HepG2 (cell line): ENCODE data around the gene MYH9. TPM values are rescaled to one million over a fixed set of nuclear protein-coding genes. Genes with fewer than 3 reads are reported as not detected.
A peak's percentile ranks its signal among the peaks of the same experiment; 100 is the strongest.

ENCODE experiments used
- ATAC-seq: fragments of 200-7000 bp; cut with Tn5 transposase; 3 replicates; pipeline ENCODE4 v1.9.1; 2020; ENCODE audit warnings: mild to moderate bottlenecking, moderate library complexity
- BruUV-seq: library from RNA; stranded (reverse); fragments of 400-500 nt; replicated peaks from 2 replicates; lab custom pipeline; 2021; lab: Mats Ljungman, UMichigan
- CTCF ChIA-PET: fragments of 300-600 bp; formaldehyde crosslinking; extraction: SDS; loops from one replicate; lab custom pipeline; 2021; ENCODE audit warnings: low total read pairs, inconsistent platforms, low intra/inter-chr PET ratio; lab: Yijun Ruan, JAX
- POLR2A ChIA-PET: fragments of 350-600 bp; sonication (Branson Sonifier 250); formaldehyde crosslinking; loops from one replicate; lab custom pipeline; 2020; ENCODE audit warnings: antibody characterized with exemption, inconsistent platforms; lab: Yijun Ruan, JAX
- DNase-seq: peaks from one replicate; pipeline ENCODE4 v3.0.0-alpha.2; 2015; ENCODE audit warnings: low spot score
- FAIRE-seq: peaks from 3 replicates; lab custom pipeline; 2011; peaks lifted over from hg19 to GRCh38; lab: Jason Lieb, UNC
- H2AFZ ChIP-seq: one replicate; pipeline ENCODE4 v1.6.1; 2011; ENCODE audit warnings: low read length, inconsistent platforms
- H3K27ac ChIP-seq: fragments of 300-600 bp; 3 replicates; pipeline ENCODE4 v1.8.0; 2011; ENCODE audit warnings: mixed run types, mild to moderate bottlenecking, mixed read lengths, low read length, inconsistent platforms; ENCODE audit not compliant: insufficient read depth; ENCODE audit errors: extremely low read length
- H3K27me3 ChIP-seq, 2 experiments: fragments of 200-600 bp in 1 of 2; 2 replicates in 1 of 2; 3 replicates in 1 of 2; pipeline versions ENCODE4 v1.6.0 to v1.8.0; 2011; ENCODE audit warnings: low read length in 2 of 2, mild to moderate bottlenecking in 2 of 2, moderate library complexity in 2 of 2, inconsistent platforms in 1 of 2; ENCODE audit not compliant: insufficient read depth in 2 of 2, control insufficient read depth in 1 of 2
- H3K36me3 ChIP-seq, 2 experiments: fragments of 200-600 bp in 1 of 2; replicated peaks in 1 of 2; 2 replicates in 1 of 2; 3 replicates in 1 of 2; pipeline versions ENCODE4 v1.5.1 to v1.8.0; 2011; ENCODE audit warnings: low read length in 2 of 2, inconsistent platforms in 1 of 2; ENCODE audit not compliant: insufficient read depth in 2 of 2, control insufficient read depth in 1 of 2
- H3K4me1 ChIP-seq: 2 replicates; pipeline ENCODE4 v1.5.1; 2012; ENCODE audit warnings: low read length, inconsistent platforms; ENCODE audit not compliant: insufficient read depth
- H3K4me2 ChIP-seq: 2 replicates; pipeline ENCODE4 v1.6.0; 2011; ENCODE audit warnings: low read depth, low read length, inconsistent platforms
- H3K4me3 ChIP-seq, 3 experiments: fragments of 200-600 bp in 1 of 3; sonication (generic), shearing (Covaris generic) in 1 of 3; replicated peaks in 1 of 3; 2 replicates each; pipeline ENCODE4 v1.5.1; 2011 to 2016; ENCODE audit warnings: low read length in 3 of 3, inconsistent platforms in 2 of 3, low read depth in 2 of 3, mild to moderate bottlenecking in 2 of 3, control low read depth in 1 of 3, mixed read lengths in 1 of 3; ENCODE audit not compliant: insufficient read depth in 1 of 3
- H3K79me2 ChIP-seq: one replicate; pipeline ENCODE4 v1.6.1; 2011; ENCODE audit warnings: low read length, inconsistent platforms; ENCODE audit not compliant: insufficient read depth
- H3K9ac ChIP-seq: 2 replicates; pipeline ENCODE4 v1.6.0; 2011; ENCODE audit warnings: mild to moderate bottlenecking, low read depth, low read length, inconsistent platforms; ENCODE audit not compliant: insufficient read depth
- H3K9me3 ChIP-seq: 2 replicates; pipeline ENCODE4 v1.5.1; 2012; ENCODE audit warnings: mild to moderate bottlenecking, low read length
- H4K20me1 ChIP-seq: 2 replicates; pipeline ENCODE4 v1.6.0; 2011; ENCODE audit warnings: inconsistent platforms, mild to moderate bottlenecking, low read length, moderate library complexity; ENCODE audit not compliant: insufficient read depth
- DNMT3B ChIP-seq: conservative IDR thresholded peaks from 2 replicates; pipeline ENCODE4 v1.6.1; 2016; ENCODE audit warnings: missing biosample characterization, control low read depth
- ETV5 ChIP-seq: IDR thresholded peaks from 2 replicates; pipeline ENCODE4 v1.6.1; 2018; ENCODE audit warnings: missing biosample characterization, missing genetic modification reagents, inconsistent platforms, borderline replicate concordance
- KAT2B ChIP-seq: fragments of 150-350 bp; IDR thresholded peaks from 2 replicates; pipeline ENCODE4 v1.6.1; 2014; ENCODE audit warnings: low read depth, low read length, borderline replicate concordance
- NR2F6 ChIP-seq, 2 experiments: IDR thresholded peaks; 2 replicates each; pipeline ENCODE4 v1.6.1; 2016; ENCODE audit warnings: antibody characterized with exemption in 1 of 2, mild to moderate bottlenecking in 1 of 2
- PHF20 ChIP-seq: sonication (generic); formaldehyde crosslinking; IDR thresholded peaks from 2 replicates; pipeline ENCODE4 v1.5.0; 2020; ENCODE audit warnings: mild to moderate bottlenecking, missing genetic modification reagents
- RARA ChIP-seq: IDR thresholded peaks from 2 replicates; pipeline ENCODE4 v1.6.1; 2016; ENCODE audit warnings: missing genetic modification reagents, missing compliant biosample characterization
- RBFOX2 ChIP-seq: fragments of 200-400 bp; formaldehyde crosslinking; IDR thresholded peaks from 2 replicates; pipeline ENCODE4 v1.6.1; 2017; ENCODE audit warnings: low read depth, mild to moderate bottlenecking, low read length
- RXRA ChIP-seq: sonication (generic); formaldehyde crosslinking; IDR thresholded peaks from 2 replicates; pipeline ENCODE4 v1.5.1; 2020; ENCODE audit warnings: missing genetic modification reagents
- SAP130 ChIP-seq: IDR thresholded peaks from 2 replicates; pipeline ENCODE4 v1.6.1; 2016; ENCODE audit warnings: low read depth
- TARDBP ChIP-seq: sonication (generic); formaldehyde crosslinking; IDR thresholded peaks from 2 replicates; pipeline ENCODE4 v1.8.0; 2022; ENCODE audit warnings: mild to moderate bottlenecking, missing genetic modification reagents
- ZBTB7B ChIP-seq: sonication (generic); formaldehyde crosslinking; IDR thresholded peaks from 2 replicates; pipeline ENCODE4 v1.4.0; 2020; ENCODE audit warnings: missing genetic modification reagents
- ZKSCAN1 ChIP-seq: fragments of 150-350 bp; IDR thresholded peaks from 2 replicates; pipeline ENCODE4 v1.6.1; 2014; ENCODE audit warnings: low read length
- ZNF121 ChIP-seq: sonication (generic); formaldehyde crosslinking; IDR thresholded peaks from 2 replicates; pipeline ENCODE4 v1.5.0; 2020; ENCODE audit warnings: mild to moderate bottlenecking, missing genetic modification reagents
- ZNF569 ChIP-seq: sonication (generic); formaldehyde crosslinking; IDR thresholded peaks from 2 replicates; pipeline ENCODE4 v1.5.0; 2020; ENCODE audit warnings: mild to moderate bottlenecking, missing genetic modification reagents, moderate library complexity, borderline replicate concordance
- WGBS: methylation state at CpG from one replicate; pipeline ENCODE4 v1.1.6; 2017; ENCODE audit warnings: low lambda C conversion rate; 5-methylcytosine and 5-hydroxymethylcytosine counted together
- in situ Hi-C: cut with HindIII; loops from 2 replicates; pipeline ENCODE4 v1.10.0; 2017; ENCODE audit warnings: low pct_unique_long_range_greater_than_20kb; ENCODE audit not compliant: extremely low pct_ligation_motif_present
- intact Hi-C: fragments of 100-400 bp; cut with micrococcal nuclease; formaldehyde crosslinking; loops from one replicate; pipeline ENCODE4 v1.10.0; 2022; ENCODE audit not compliant: unreplicated experiment
- polyA plus RNA-seq, 8 experiments: library from polyadenylated mRNA; depleted of rRNA in 3 of 8; stranded (reverse) in 7 of 8; unstranded in 1 of 8; fragments of >200 nt; fragmentation: Illumina TruSeq in 4 of 8; extraction: Trizol in 4 of 8; gene quantifications; 2 replicates each; pipeline versions ENCODE4 v1.2.1 to v1.2.3, GENCODE V29; 2011 to 2016; ENCODE audit warnings: low read depth in 4 of 8, missing spikeins in 1 of 8, mixed read lengths in 1 of 8; ENCODE audit not compliant: insufficient read depth in 1 of 8
- total RNA-seq, 5 experiments: library from RNA; depleted of rRNA; stranded (reverse); fragments of >200 nt; fragmentation: Illumina TruSeq; extraction: Trizol; gene quantifications; 2 replicates each; pipeline ENCODE4 v1.2.3, GENCODE V29; 2016; ENCODE audit warnings: low read depth in 1 of 5

MYH9 gene
- total and polyA plus RNA-seq, 2 of the 13 experiments (the other 11 are each of a cell fraction or from before 2014, with no cell fraction given): 50.7 to 98.5 TPM

DNA sequence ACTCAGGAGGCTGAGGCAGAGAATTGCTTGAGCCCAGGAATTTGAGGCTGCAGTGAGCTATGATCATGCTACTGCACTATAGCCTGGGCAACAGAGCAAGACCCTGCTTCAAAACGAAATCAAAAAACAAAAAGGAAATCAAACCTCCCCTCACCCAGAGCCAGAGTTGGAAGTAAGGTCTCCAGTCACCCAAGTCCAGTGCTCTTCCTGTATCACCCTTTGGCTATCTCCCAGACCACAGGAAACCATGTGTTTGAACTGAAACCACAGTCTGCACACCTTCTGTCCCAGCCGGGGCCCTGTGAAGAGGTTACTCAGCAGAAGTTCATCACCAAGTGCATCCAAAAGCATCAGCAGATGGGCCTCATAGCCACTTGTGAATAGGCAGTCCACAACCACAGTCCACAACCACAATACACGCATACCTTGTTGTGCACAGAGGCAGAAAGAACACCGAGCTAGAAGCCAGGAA lies 4.6 kb downstream of the MYH9 start:
- FAIRE-seq: no peak
- 0 out of 2 replicates have a peak overlapping the region, but pooled peaks have one; percentile 4 for H3K4me2 ChIP-seq

DNA sequence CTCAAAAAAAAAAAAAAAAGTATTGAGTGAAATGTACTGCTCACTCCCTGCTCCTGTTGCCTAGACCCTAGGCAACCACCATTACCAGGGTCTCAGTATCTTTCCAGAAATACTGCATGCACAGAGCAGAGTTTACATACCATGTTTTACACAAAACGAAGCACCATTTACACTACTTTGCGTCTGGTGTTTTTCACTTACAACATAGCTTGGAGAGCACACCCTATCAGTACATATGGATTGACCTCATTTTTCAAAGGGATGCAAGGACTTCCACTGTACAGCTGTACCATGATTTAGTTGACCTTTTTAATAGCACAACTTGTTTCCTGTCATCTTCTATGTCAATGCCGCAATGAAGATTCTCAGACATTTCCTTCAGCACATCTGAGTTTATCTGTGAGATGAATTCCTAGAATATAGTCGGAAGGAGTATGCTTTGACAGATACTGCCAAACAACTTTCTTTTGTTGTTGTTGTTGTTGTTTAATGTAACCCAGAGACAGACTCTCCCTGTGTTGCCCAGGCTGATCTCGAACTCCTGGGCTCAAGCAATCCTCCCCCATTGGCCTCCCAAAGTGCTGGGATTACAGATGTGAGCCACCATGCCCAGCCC lies 6.1 kb downstream of the MYH9 start:
- Histone ChIP-seq H4K20me1 (peaks cover 55% of the 10 kb centered on the region), H3K9ac (no peak overlapping the region), H3K4me2 (no peak overlapping the region), H3K27me3 (no peaks in the 10 kb centered on the region), H3K27ac (no peak overlapping the region), H2AFZ (no peak overlapping the region), H3K9me3 (no peaks in the 10 kb centered on the region), H3K4me1 (peaks cover 42% of the 10 kb centered on the region), H3K79me2 (peaks cover 88% of the 10 kb centered on the region), H3K4me3 (no peak overlapping the region), H3K36me3 (peaks cover 8 to 24% of the 10 kb centered on the region in 2 experiments)
- ChIA-PET POLR2A (interaction anchor here (0.6 to 0.7 kb wide), 2 partner anchors 15 to 74 kb away, joined by 3 read pairs; no protein-coding TSS in a partner anchor), CTCF (no interaction called here)
- 100% methylated on average over 5 of the region's 5 CpGs for WGBS
- FAIRE-seq (no peak), DNase-seq (no peak), ATAC-seq (no peak)
- no TSS peak for BruUV-seq
- intact Hi-C loops (no loop called here), in situ Hi-C loops (no loop called here)
- no peak for TF ChIP-seq DNMT3B (CRISPR knock-in tag)
- peak; percentile 26; the same call in 1 of the 2 replicates for TF ChIP-seq RBFOX2
- TF ChIP-seq TARDBP (CRISPR knock-in tag): no peak
- no peak for TF ChIP-seq ZKSCAN1
- TF ChIP-seq ZNF569 (CRISPR knock-in tag): no peak

More for the DNA sequence above, 4.6 kb downstream of the MYH9 start:
- no peaks in the 10 kb centered on the region for H3K9me3 ChIP-seq
- no peak overlapping the region for H3K9ac ChIP-seq
- no peak for TF ChIP-seq PHF20 (CRISPR knock-in tag)
- peak; percentile 27; the same call in 1 of the 2 replicates for TF ChIP-seq RXRA
- TF ChIP-seq KAT2B: no peak
- peak; percentile 35; the same call in 1 of the 2 replicates for TF ChIP-seq RARA
- TF ChIP-seq ZBTB7B (CRISPR knock-in tag): no peak
- TF ChIP-seq ZNF121 (CRISPR knock-in tag): peak; percentile 71
- TF ChIP-seq ETV5 (CRISPR knock-in tag): peak; percentile 25; the same call in 1 of the 2 replicates
- TF ChIP-seq NR2F6 (IDR thresholded peaks at IDR 0.05): no peak
- no peak for TF ChIP-seq NR2F6 (CRISPR knock-in tag; IDR thresholded peaks at IDR 0.05)
- TF ChIP-seq SAP130: peak; percentile 56
- TF ChIP-seq, all 625 proteins: peak for 5
- intact Hi-C loops (no loop called here), in situ Hi-C loops (no loop called here)
- Histone ChIP-seq H3K79me2 (peaks cover 84% of the 10 kb centered on the region), H3K27ac (no peak overlapping the region), H3K4me3 (no peak overlapping the region), H4K20me1 (peaks cover 48% of the 10 kb centered on the region), H2AFZ (no peak overlapping the region), H3K4me1 (peaks cover 42% of the 10 kb centered on the region), H3K36me3 (peaks cover 8 to 22% of the 10 kb centered on the region in 2 experiments), H3K27me3 (no peaks in the 10 kb centered on the region)
- ChIA-PET POLR2A (interaction anchor here (0.6 to 1.0 kb wide), 2 partner anchors 46 to 57 kb away, joined by 3 to 4 read pairs; no protein-coding TSS in a partner anchor), CTCF (no interaction called here)
- DNase-seq (no peak), ATAC-seq (no peak)
- no TSS peak for BruUV-seq
- 44% methylated on average over 3 of the region's 4 CpGs for WGBS
